ENCODE measurements around the gene GAS2L3.
"Not testable (repeated sequence)": the region's sequence is repeated elsewhere in the genome, so short reads cannot be mapped to it uniquely, and the experiment has no call there.

Gene GAS2L3

GRCh38 chr12:100576331-100577036 lies 3.0 kb downstream of the GAS2L3 start:
- DNase-seq = no peak

DNA sequence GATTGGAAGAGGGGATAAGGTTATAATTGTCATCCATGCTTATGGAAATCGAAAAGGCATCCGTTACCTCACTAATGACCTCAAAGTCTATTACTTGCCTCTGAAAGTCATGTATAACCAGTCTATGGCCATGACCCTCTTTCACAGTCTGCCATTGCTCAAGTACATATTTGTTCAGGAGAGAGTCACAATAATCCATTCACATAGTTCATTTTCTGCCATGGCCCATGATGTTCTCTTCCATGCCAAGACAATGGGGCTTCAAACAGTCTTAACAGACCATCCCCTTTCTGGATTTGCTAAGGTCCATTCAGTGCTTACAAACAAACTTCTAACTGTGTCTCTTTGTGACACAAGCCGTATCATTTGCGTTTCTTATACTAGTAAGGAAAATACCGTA lies 5.4 kb downstream of the GAS2L3 start:
- no peak for DNase-seq

DNA sequence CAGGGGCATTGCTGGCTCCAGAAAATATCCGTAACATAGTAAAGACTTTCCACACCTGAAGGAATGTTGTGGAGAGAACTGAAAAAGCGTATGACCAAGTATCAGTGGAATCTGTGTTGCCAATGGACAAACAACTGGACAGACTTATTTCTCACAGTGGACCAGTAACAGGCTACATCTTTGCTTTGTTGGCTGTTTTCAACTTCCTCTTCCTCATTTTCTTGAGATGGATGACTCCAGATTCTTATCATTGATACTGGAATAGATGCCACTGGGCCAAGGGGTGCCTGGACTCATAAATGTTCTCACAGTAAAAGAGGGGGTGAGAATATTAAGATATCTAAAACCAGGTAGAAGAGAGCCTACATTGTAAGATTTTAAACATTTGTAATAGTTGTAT lies 6.4 kb downstream of the GAS2L3 start:
- DNase-seq = no peak

DNA sequence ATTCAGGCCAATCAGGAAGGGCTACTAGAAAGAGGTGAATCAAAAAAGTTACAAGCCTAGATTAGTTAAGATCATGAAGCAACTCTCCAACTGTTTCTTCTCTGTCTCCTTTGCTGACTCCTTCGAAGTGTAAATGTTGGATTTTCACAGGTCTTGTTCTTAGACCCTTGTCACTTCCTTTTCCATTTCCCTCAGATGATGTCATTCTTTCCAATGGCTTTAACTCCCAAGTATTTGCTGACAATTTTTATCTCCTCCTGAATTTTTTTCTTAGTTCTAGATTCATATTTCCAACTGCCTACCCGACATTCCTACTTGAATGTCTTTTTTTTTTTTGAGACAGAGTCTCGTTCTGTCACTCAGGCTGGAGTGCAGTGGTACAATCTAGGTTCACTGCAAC lies 10.8 kb downstream of the GAS2L3 start:
- DNase-seq = no peak

DNA sequence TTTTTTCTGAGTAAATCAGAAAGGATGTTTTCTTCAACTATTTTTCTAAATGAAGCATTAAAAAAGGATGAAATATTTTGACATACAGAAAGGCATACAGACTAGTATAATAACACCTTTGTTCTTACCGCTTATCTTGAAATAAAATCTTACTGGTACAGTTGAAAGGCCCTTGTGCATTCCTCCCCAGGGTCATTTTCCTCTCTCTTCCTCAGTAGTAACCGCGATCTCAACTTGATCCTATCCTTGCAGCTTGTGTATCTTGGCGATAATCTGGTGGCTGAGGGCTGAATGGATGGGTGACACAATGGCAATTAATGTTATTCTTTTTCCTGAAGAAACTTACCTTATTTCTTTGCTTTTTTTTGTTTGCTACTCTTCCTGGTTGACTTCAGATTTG lies 18.5 kb downstream of the GAS2L3 start:
- DNase-seq = no peak

DNA sequence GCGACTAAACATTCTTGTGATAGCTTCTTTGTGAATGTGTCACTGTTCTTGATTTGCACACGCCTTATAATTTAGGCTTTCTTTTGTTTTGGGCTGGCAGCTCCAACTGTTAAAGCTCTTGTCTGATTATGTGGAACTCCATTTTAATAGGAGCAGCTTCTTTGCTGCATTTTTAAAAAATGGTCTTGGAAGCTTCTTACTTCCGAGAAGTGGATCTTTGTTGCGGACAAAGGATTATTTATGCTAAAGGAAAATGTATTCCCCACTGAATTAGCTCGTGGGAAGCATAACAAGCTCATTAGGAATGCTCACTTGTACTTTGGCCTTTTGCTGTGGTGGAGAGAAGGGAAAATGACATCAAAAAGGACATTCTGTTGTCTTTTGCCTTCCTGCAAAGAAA lies 20.0 kb downstream of the GAS2L3 start:
- no peak for DNase-seq

GRCh38 chr12:100601626-100602025 lies 28.1 kb downstream of the GAS2L3 start:
- DNase-seq = no peak

DNA sequence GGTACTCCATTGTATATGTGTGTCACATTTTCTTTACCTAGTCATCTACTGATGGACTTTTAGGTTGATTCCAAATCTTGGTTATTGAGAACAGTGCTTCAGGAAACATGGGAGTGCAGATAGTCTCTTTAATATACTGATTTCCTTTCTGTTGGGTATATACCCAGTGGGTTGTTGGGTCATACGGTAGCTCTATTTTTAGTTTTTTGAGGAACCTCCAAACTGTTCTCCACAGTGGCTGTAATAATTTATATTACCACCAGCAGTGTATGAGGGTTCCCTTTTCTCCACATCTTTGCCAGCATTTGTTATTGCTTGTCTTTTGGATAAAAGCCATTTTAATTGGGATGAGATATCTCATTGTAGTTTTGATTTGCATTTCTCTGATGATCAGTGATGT lies 29.5 kb downstream of the GAS2L3 start:
- not testable (repeated sequence) for DNase-seq

DNA sequence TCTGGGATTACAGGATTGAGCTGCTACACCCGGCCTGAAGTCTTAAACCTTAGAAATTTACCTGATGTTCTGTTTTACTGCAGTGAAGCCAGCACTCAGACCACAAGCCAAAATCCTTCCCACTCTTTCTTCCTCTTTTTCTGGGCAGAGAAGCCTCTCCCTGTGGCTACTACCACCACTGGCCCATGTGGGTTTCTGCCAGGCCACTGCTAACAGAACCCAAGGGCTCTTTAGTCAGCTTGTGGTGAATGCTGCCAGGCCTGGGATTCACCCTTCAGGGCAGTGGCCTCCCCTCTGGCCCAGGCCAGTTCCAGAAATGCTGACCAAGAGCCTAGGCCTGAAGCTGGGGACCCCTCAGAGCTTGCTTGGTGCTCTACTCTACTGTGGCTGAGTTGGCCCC lies 35.3 kb downstream of the GAS2L3 start:
- DNase-seq = no peak

DNA sequence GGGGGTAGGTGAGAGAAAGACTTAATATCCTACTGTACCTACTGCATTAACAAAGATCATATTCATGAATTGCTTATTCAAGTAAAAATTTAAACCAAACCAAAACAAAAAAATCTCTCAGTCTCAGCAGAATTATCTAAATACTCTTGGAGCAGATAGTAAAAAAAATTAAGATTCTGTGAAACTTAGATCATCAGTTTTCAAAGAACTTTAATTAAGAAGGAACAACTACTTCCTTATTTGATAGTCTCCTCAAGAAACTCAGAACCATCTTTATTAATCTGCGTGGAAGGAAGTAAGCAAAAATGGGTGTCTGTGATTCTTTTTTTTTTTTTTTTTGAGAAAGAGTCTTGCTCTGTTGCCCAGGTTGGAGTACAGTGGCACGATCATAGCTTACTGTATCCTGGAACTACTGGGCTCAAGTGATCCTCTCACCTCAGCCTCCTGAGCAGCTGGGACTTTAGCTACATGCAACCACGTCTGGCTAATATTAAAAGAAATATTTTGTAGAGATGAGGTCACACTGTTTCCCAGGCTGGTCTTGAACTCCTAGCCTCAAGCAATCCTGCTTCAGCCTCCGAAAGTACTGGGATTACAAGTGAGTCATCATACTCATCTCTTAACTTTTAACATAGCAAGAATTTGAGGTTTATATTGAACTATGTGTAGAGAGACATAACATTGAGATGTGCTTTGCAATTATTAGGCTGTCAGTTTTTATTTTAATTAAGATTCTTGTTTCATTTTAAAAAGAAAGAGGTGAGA lies 37.4 kb downstream of the GAS2L3 start:
- DNase-seq = no peak

- no peak for DNase-seq
Measured at GRCh38 chr12:100612606-100613005, 39.1 kb downstream of the GAS2L3 start.

- no peak for DNase-seq
Measured at GRCh38 chr12:100624571-100624970, 51.1 kb downstream of the GAS2L3 start.

DNA sequence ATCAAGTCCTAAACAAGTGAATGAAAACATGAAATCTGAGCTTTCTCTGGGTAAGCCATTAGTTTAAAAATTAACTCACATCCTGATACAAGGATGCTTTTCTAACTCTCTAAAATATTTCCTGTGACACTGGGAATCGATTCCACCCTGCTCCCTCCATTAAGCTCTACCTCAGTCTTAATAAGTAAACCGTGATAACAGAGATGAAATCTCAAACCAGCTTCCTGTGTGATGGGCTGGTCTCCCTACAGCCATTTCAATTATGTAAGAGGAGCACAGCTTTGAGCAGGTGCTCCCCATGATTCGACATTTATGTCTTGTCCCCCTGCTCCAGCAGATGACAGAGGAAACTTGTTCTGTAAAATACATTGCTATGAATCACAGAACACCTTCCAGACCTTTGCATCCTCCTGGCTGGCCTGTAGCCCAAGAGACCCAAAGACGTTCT lies 59.0 kb downstream of the GAS2L3 start:
- no peak for DNase-seq

DNA sequence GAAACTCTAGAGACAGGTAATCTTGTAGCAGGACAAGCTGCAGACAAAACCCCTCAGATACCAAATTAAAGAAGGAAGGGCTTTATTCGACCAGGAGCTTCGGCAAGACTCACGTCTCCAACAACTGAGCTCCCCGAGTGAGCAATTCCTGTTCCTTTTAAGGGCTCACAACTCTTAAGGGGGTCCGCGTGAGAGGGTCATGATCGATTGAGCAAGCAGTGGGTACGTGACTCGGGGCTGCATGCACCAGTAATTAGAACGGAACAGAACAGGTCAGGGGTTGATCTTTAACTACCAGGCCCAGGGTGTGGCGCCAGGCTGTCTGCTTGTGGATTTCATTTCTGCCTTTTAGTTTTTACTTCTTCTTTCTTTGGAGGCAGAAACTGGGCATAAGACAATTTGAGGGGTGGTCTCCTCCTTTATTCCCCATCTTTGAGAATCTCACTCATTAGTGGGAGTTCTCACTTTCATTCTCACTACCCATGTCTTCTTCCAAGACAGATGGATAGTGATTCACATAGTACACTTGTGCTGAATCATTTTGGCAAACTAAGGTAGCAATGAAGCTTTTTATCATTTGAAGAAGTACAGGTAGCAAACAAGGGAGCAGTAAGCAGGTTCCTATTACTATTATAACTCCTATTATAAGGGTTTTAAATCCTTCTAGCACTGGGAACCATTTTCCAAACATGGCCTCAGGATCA lies 59.8 kb downstream of the GAS2L3 start:
- DNase-seq = not testable (repeated sequence)

- DNase-seq = no peak
Measured at GRCh38 chr12:100643246-100643645, 69.8 kb downstream of the GAS2L3 start.

DNA sequence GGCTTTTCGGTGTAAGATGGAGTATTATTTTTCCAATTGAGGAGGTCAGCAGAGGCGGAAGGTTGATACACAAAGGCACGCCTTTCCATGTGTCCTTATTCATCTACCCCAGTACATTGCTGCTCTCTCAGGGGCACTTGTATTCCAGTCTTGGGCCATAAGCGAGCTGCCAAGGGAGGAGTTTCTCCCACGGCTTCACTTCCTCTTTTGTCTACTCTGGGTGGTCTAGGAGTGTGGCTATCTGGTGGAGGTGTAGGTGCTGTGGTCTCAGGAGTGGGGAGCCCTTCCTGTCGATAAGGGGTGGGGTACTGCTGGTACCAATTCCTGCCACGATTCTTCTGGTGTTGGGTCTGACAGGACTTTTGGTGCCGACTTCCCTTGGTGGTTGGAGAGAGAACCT lies 73.4 kb downstream of the GAS2L3 start:
- DNase-seq = no peak

- DNase-seq = no peak
Measured at GRCh38 chr12:100651108-100651507, 77.6 kb downstream of the GAS2L3 start.

DNA sequence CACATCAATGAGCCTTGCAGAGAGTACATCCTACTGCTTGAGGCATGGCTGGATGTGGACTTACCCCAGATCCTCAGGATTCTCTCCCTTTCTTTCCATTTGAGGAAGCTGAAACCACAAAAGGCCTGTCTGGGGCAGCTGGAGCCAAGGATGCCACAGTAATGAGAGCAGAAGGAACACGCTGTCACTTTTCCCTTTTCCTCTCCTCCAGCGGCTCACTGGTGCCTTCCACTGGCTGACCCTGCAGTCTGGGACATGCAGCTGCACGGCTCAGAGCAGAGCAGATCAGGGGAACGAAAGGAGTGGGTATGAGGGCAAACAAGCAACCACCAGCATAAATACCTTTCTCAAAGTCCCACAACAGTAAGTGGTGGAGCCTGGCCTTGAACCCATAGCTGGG lies 78.2 kb downstream of the GAS2L3 start:
- DNase-seq = no peak

DNA sequence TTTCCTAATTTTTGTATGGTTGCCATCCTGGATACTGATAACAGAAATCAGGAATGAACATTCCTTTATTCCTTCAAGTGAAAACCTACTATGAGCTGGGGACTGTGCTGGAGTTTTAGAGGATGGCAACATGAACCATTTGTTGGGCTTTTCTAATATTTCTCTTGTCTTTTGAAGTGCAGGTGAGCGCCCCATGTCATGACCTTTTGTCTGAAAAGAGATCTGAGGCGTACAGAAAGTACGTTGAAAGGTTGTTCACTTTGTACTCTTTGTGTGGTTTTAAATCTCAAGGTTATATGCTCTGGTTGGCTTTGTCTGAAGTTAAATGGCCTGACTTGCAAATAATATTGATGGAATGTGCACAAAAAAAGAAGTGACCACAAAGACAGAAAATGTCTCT lies 79.0 kb downstream of the GAS2L3 start:
- DNase-seq = no peak

GRCh38 chr12:100656141-100656540 lies 82.7 kb downstream of the GAS2L3 start:
- DNase-seq = no peak

DNA sequence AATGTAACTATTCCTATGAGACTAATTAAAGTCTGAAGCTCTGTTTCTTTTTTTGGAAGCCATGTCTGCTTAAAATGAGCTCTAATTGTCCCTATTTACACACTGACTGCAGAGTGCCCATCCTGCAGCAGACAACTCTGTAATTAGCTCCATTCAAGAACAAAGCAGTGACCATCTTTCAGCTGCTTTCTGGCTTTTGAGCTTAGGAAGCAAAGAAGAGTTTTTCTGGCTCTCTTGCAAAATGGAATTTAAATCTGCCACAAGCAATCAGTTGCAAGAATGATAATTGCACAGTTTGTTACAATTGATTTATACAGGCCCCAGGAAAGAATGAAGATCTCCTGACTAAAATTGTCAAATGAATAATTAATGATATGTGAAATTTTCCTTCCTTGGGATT lies 83.4 kb downstream of the GAS2L3 start:
- DNase-seq = no peak

DNA sequence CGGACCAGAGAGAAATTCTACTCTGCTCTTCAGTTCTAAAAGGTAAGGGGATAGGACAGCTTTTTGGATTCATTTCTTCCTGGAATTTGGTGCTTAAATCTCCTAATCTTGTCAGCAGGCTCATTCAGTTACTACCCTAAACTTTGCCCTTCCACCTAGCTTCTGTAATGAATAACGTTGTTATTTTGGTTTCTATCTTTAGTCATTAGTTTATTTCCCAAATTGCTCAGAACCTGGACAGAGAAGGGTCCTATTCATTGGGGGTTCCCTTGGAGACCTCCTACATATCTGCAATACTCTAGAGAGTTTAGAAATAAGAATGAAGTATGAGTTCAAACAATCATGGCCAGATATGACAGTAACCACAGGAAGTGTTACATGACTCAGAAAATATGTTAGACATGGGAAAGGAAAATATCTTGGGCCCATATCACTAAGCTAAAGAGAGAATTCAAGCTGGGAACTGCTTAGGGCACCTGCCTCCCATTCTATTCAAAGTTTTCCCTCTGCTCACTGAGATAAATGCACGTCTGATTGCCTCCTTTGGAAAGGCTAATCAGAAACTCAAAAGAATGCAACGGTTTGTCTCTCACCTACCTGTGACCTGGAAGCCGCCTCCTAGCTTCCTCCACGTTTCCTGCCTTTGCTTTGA lies 87.9 kb downstream of the GAS2L3 start:
- DNase-seq = no peak

DNA sequence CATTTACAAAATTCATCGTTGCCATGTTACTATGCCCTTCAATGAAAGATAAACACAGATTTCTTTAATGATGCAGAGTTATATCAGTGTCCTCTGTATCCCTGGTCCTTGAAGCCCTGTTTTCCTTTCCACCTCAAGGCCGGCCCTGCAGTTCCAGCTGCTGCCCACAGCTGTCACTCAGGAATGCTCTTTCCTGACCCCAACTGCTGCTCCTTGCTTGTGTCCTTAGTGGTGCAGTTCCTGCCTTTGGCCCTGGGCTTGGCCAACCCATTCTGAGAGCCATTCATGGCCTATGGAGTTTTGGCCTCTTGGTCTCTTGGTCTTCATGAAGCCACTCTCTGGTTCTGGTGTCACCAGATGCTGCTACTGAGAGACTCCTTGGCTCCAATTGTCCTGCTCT lies 93.1 kb downstream of the GAS2L3 start:
- DNase-seq = no peak
